ENCODE data around the gene MEX3C. TPM values are rescaled to one million over a fixed set of nuclear protein-coding genes. Genes with fewer than 3 reads are reported as not detected.

The MEX3C gene
- 10 to 100 TPM; 16.5 to 16.6 TPM for total RNA-seq

GRCh38 chr18:51197661-51198424 is at the start of gene MEX3C:
MEX3C (minus strand) TSS chr18:51197681; CDS start chr18:51197320, 361 bp downstream.
- 0 to 1% methylated on average over 45 to 51 of the region's 51 CpGs for WGBS, 2 donors
- peak in 6 of 7 experiments; percentile 11 to 51 (median 34) for TF ChIP-seq CTCF (IDR thresholded peaks at IDR 0.05)
- TF ChIP-seq POLR2A (IDR thresholded peaks at IDR 0.05): peak; percentile 44 to 87 (median 81)
- Histone ChIP-seq H3K27me3 (no peaks in the 10 kb centered on the region), H3K4me3 (peak within 1 kb of the TSS; percentile 86 to 91), H3K9me3 (no peaks in the 10 kb centered on the region), H3K4me1 (peaks cover 22% of the 10 kb centered on the region), H3K36me3 (replicated peaks in 1 of 2; ENCODE audit: insufficient read depth in 1 of 2, low read depth in 2 of 2) (no peaks in the 10 kb centered on the region), H3K27ac (peak within 1 kb of the TSS; percentile 94 to 98 (median 96))
- peak; percentile 89 for ATAC-seq
- intact Hi-C loops (cut with DNase I): no loop called here
- peak; percentile 99 to 100 (median 99) for DNase-seq

GRCh38 chr18:51241226-51241625 is 43.7 kb upstream of the MEX3C start:
- H3K27ac ChIP-seq: no peak overlapping the region
- no peak for DNase-seq
- no peaks in the 10 kb centered on the region for H3K9me3 ChIP-seq
- no peaks in the 10 kb centered on the region for H3K36me3 ChIP-seq (replicated peaks in 1 of 2; ENCODE audit: insufficient read depth in 1 of 2, low read depth in 2 of 2)
- WGBS, 2 donors: 67 to 71% methylated on average over 3 of the region's 3 CpGs
- intact Hi-C loops (cut with DNase I): no loop called here
- H3K27me3 ChIP-seq: no peaks in the 10 kb centered on the region
- TF ChIP-seq CTCF (IDR thresholded peaks at IDR 0.05): no peak
- no peaks in the 10 kb centered on the region for H3K4me1 ChIP-seq
- ATAC-seq: no peak
- H3K4me3 ChIP-seq: no peak overlapping the region

GRCh38 chr18:51236225-51236624 is 38.7 kb upstream of the MEX3C start:
- H3K27ac ChIP-seq: no peak overlapping the region
- no peaks in the 10 kb centered on the region for H3K4me1 ChIP-seq
- peak; percentile 33 for ATAC-seq
- no peaks in the 10 kb centered on the region for H3K36me3 ChIP-seq (replicated peaks in 1 of 2; ENCODE audit: insufficient read depth in 1 of 2, low read depth in 2 of 2)
- H3K9me3 ChIP-seq: no peaks in the 10 kb centered on the region
- WGBS, 2 donors: 39 to 57% methylated on average over 2 of the region's 2 CpGs
- DNase-seq: peak in 1 of 4 donors; percentile 11
- intact Hi-C loops (cut with DNase I): no loop called here
- no peaks in the 10 kb centered on the region for H3K27me3 ChIP-seq
- TF ChIP-seq CTCF (IDR thresholded peaks at IDR 0.05) (no peak), POLR2A (IDR thresholded peaks at IDR 0.05) (no peak)
- no peak overlapping the region for H3K4me3 ChIP-seq

- Histone ChIP-seq H3K36me3 (replicated peaks in 1 of 2; ENCODE audit: insufficient read depth in 1 of 2, low read depth in 2 of 2) (no peaks in the 10 kb centered on the region), H3K9me3 (no peaks in the 10 kb centered on the region), H3K4me3 (no peak overlapping the region), H3K27ac (no peak overlapping the region), H3K4me1 (no peaks in the 10 kb centered on the region), H3K27me3 (no peaks in the 10 kb centered on the region)
- DNase-seq (no peak), ATAC-seq (no peak)
- intact Hi-C loops (cut with DNase I): no loop called here
- TF ChIP-seq CTCF (IDR thresholded peaks at IDR 0.05) (no peak), POLR2A (IDR thresholded peaks at IDR 0.05) (no peak)
- 57 to 69% methylated on average over 6 of the region's 6 CpGs for WGBS, 2 donors
Observed at GRCh38 chr18:51235009-51235789, 37.7 kb upstream of the MEX3C start.
